ENCODE measurements around the gene PLXDC1.
A peak's percentile ranks its signal among the peaks of the same experiment; 100 is the strongest.

The PLXDC1 gene

GRCh38 chr17:39108461-39109375 lies 42.7 kb downstream of the PLXDC1 start:
- H3K4me3 Mint-ChIP-seq, result no peak overlapping the region
- no peaks in the 10 kb centered on the region for H3K4me1 Mint-ChIP-seq (ENCODE audit: low read depth)
- H3K36me3 Mint-ChIP-seq (ENCODE audit: low read depth), result no peaks in the 10 kb centered on the region
- no peak overlapping the region for H3K27ac Mint-ChIP-seq
- no peaks in the 10 kb centered on the region for H3K27me3 Mint-ChIP-seq
- no peaks in the 10 kb centered on the region for H3K9me3 Mint-ChIP-seq

- Mint-ChIP-seq H3K36me3 (ENCODE audit: low read depth) (no peaks in the 10 kb centered on the region), H3K27ac (no peak overlapping the region), H3K27me3 (no peaks in the 10 kb centered on the region), H3K4me1 (ENCODE audit: low read depth) (no peaks in the 10 kb centered on the region), H3K4me3 (no peak overlapping the region), H3K9me3 (no peaks in the 10 kb centered on the region)
These were observed 43.5 kb downstream of the PLXDC1 start for GRCh38 chr17:39107973-39108372.

GRCh38 chr17:39107155-39107554 lies 44.3 kb downstream of the PLXDC1 start:
- no peak overlapping the region for H3K27ac Mint-ChIP-seq
- no peak overlapping the region for H3K4me3 Mint-ChIP-seq
- H3K9me3 Mint-ChIP-seq, result no peaks in the 10 kb centered on the region
- H3K27me3 Mint-ChIP-seq, result no peaks in the 10 kb centered on the region
- H3K4me1 Mint-ChIP-seq (ENCODE audit: low read depth), result peaks cover 5% of the 10 kb centered on the region
- no peaks in the 10 kb centered on the region for H3K36me3 Mint-ChIP-seq (ENCODE audit: low read depth)

- Mint-ChIP-seq H3K9me3 (no peaks in the 10 kb centered on the region), H3K4me1 (ENCODE audit: low read depth) (peaks cover 16% of the 10 kb centered on the region), H3K27ac (no peak overlapping the region), H3K36me3 (ENCODE audit: low read depth) (no peaks in the 10 kb centered on the region), H3K4me3 (no peak overlapping the region), H3K27me3 (no peaks in the 10 kb centered on the region)
These were observed 45.7 kb downstream of the PLXDC1 start for GRCh38 chr17:39105705-39106104.

GRCh38 chr17:39104657-39105056 lies 46.8 kb downstream of the PLXDC1 start:
- no peaks in the 10 kb centered on the region for H3K27me3 Mint-ChIP-seq
- no peaks in the 10 kb centered on the region for H3K36me3 Mint-ChIP-seq (ENCODE audit: low read depth)
- H3K4me3 Mint-ChIP-seq, result no peak overlapping the region
- peaks cover 16% of the 10 kb centered on the region for H3K4me1 Mint-ChIP-seq (ENCODE audit: low read depth)
- H3K27ac Mint-ChIP-seq, result no peak overlapping the region
- H3K9me3 Mint-ChIP-seq, result no peaks in the 10 kb centered on the region

- H3K4me3 Mint-ChIP-seq, result no peak overlapping the region
- peaks cover 16% of the 10 kb centered on the region for H3K4me1 Mint-ChIP-seq (ENCODE audit: low read depth)
- H3K36me3 Mint-ChIP-seq (ENCODE audit: low read depth), result no peaks in the 10 kb centered on the region
- H3K27ac Mint-ChIP-seq, result no peak overlapping the region
- no peaks in the 10 kb centered on the region for H3K27me3 Mint-ChIP-seq
- H3K9me3 Mint-ChIP-seq, result no peaks in the 10 kb centered on the region
These were observed 47.4 kb downstream of the PLXDC1 start for GRCh38 chr17:39104046-39104445.

GRCh38 chr17:39101091-39101490 lies 50.3 kb downstream of the PLXDC1 start:
- Mint-ChIP-seq H3K27me3 (no peaks in the 10 kb centered on the region), H3K27ac (no peak overlapping the region)

GRCh38 chr17:39100530-39100929 lies 50.9 kb downstream of the PLXDC1 start:
- H3K4me3 Mint-ChIP-seq, result no peak overlapping the region
- no peaks in the 10 kb centered on the region for H3K9me3 Mint-ChIP-seq
- no peaks in the 10 kb centered on the region for H3K27me3 Mint-ChIP-seq
- no peaks in the 10 kb centered on the region for H3K36me3 Mint-ChIP-seq (ENCODE audit: low read depth)
- no peak overlapping the region for H3K27ac Mint-ChIP-seq
- H3K4me1 Mint-ChIP-seq (ENCODE audit: low read depth), result peaks cover 46% of the 10 kb centered on the region

More at GRCh38 chr17:39101091-39101490, 50.3 kb downstream of the PLXDC1 start:
- Mint-ChIP-seq H3K4me1 (ENCODE audit: low read depth) (peaks cover 40% of the 10 kb centered on the region), H3K4me3 (no peak overlapping the region), H3K36me3 (ENCODE audit: low read depth) (no peaks in the 10 kb centered on the region), H3K9me3 (no peaks in the 10 kb centered on the region)

- H3K4me3 Mint-ChIP-seq, result no peak overlapping the region
- H3K9me3 Mint-ChIP-seq, result no peaks in the 10 kb centered on the region
- H3K36me3 Mint-ChIP-seq (ENCODE audit: low read depth), result no peaks in the 10 kb centered on the region
- H3K4me1 Mint-ChIP-seq (ENCODE audit: low read depth), result peaks cover 53% of the 10 kb centered on the region
- H3K27ac Mint-ChIP-seq, result no peak overlapping the region
- H3K27me3 Mint-ChIP-seq, result no peaks in the 10 kb centered on the region
These were observed 51.7 kb downstream of the PLXDC1 start for GRCh38 chr17:39099663-39100286.

GRCh38 chr17:39098588-39098987 lies 52.8 kb downstream of the PLXDC1 start:
- H3K9me3 Mint-ChIP-seq, result no peaks in the 10 kb centered on the region

GRCh38 chr17:39097537-39097936 lies 53.9 kb downstream of the PLXDC1 start:
- Mint-ChIP-seq H3K27ac (no peak overlapping the region), H3K9me3 (no peaks in the 10 kb centered on the region), H3K36me3 (ENCODE audit: low read depth) (no peaks in the 10 kb centered on the region), H3K4me1 (ENCODE audit: low read depth) (peaks cover 72% of the 10 kb centered on the region), H3K27me3 (no peaks in the 10 kb centered on the region), H3K4me3 (no peak overlapping the region)

More at GRCh38 chr17:39098588-39098987, 52.8 kb downstream of the PLXDC1 start:
- H3K27ac Mint-ChIP-seq, result no peak overlapping the region
- H3K36me3 Mint-ChIP-seq (ENCODE audit: low read depth), result no peaks in the 10 kb centered on the region
- no peak overlapping the region for H3K4me3 Mint-ChIP-seq
- peaks cover 65% of the 10 kb centered on the region for H3K4me1 Mint-ChIP-seq (ENCODE audit: low read depth)
- H3K27me3 Mint-ChIP-seq, result no peaks in the 10 kb centered on the region

- Mint-ChIP-seq H3K9me3 (no peaks in the 10 kb centered on the region), H3K36me3 (ENCODE audit: low read depth) (no peaks in the 10 kb centered on the region), H3K27me3 (no peaks in the 10 kb centered on the region), H3K4me3 (peak overlapping the region; percentile 32), H3K4me1 (ENCODE audit: low read depth) (peaks cover 72% of the 10 kb centered on the region), H3K27ac (no peak overlapping the region)
These were observed 54.3 kb downstream of the PLXDC1 start for GRCh38 chr17:39097150-39097519.

GRCh38 chr17:39096508-39097149 lies 54.8 kb downstream of the PLXDC1 start:
- Mint-ChIP-seq H3K4me3 (peak overlapping the region; percentile 32), H3K36me3 (ENCODE audit: low read depth) (no peaks in the 10 kb centered on the region), H3K9me3 (no peaks in the 10 kb centered on the region), H3K27ac (peak overlapping the region; percentile 87), H3K4me1 (ENCODE audit: low read depth) (peaks cover 72% of the 10 kb centered on the region), H3K27me3 (no peaks in the 10 kb centered on the region)

GRCh38 chr17:39095309-39095686 lies 56.1 kb downstream of the PLXDC1 start:
- Mint-ChIP-seq H3K36me3 (ENCODE audit: low read depth) (no peaks in the 10 kb centered on the region), H3K4me1 (ENCODE audit: low read depth) (peaks cover 78% of the 10 kb centered on the region), H3K27ac (no peak overlapping the region), H3K4me3 (peak overlapping the region; percentile 28), H3K9me3 (no peaks in the 10 kb centered on the region), H3K27me3 (no peaks in the 10 kb centered on the region)
